Right lobe of liver (tissue), 6 donors: ENCODE data around the gene ALPL. TPM values are rescaled to one million over a fixed set of nuclear protein-coding genes. Genes with fewer than 3 reads are reported as not detected.

Experiments used
- ATAC-seq, 4 donors: fragments of 200-7000 bp; cut with Tn5 transposase; one replicate each; pipeline ENCODE4 v1.9.1; 2020; ENCODE audit warnings: mild to moderate bottlenecking in 4 of 4, moderate library complexity in 4 of 4
- DNase-seq, 3 donors: peaks; one replicate each; pipeline ENCODE4 v3.0.0-alpha.2; 2020
- H3K27ac ChIP-seq, 3 donors: fragments of 200-600 bp; one replicate each; pipeline ENCODE4 v1.8.0; 2022
- H3K27me3 ChIP-seq, 2 donors: fragments of 200-600 bp; one replicate each; pipeline ENCODE4 v1.8.0; 2022
- H3K36me3 ChIP-seq, 4 donors: fragments of 200-600 bp; sonication (generic) in 1 of 4; one replicate each; pipeline versions ENCODE4 v1.5.1 to v1.8.0; 2017 to 2022; ENCODE audit warnings: control low read depth in 1 of 4
- H3K4me1 ChIP-seq, 4 donors: fragments of 200-600 bp; sonication (generic) in 1 of 4; one replicate each; pipeline versions ENCODE4 v1.5.1 to v1.8.0; 2017 to 2022; ENCODE audit warnings: control low read depth in 1 of 4
- H3K4me3 ChIP-seq, 3 donors: fragments of 200-600 bp; one replicate each; pipeline ENCODE4 v1.8.0; 2022
- H3K9me3 ChIP-seq, 4 donors: fragments of 200-600 bp; sonication (generic) in 1 of 4; one replicate each; pipeline versions ENCODE4 v1.5.1 to v1.8.0; 2017 to 2022; ENCODE audit warnings: control low read depth in 1 of 4
- CTCF ChIP-seq, 4 donors: fragments of 200-600 bp in 3 of 4; fragments of 450-650 bp in 1 of 4; IDR thresholded peaks; one replicate each; pipeline versions ENCODE4 v1.5.1 to v1.8.0; 2016 to 2022; ENCODE audit warnings: antibody characterized with exemption in 4 of 4, mild to moderate bottlenecking in 2 of 4
- POLR2A ChIP-seq: fragments of 450-650 bp; IDR thresholded peaks from one replicate; pipeline ENCODE4 v1.6.1; 2017; ENCODE audit warnings: antibody characterized with exemption, mild to moderate bottlenecking
- WGBS: methylation state at CpG from one replicate; pipeline ENCODE4 v1.1.6; 2018; ENCODE audit warnings: low coverage, low lambda C conversion rate; ENCODE audit not compliant: insufficient coverage; ENCODE audit errors: missing lambda C conversion rate; 5-methylcytosine and 5-hydroxymethylcytosine counted together
- intact Hi-C, 2 donors: fragments of 100-400 bp; cut with DNase I; formaldehyde crosslinking; loops; one replicate each; pipeline versions ENCODE4 v1.11.2 to v1.14.1; 2022
- total RNA-seq, 6 experiments: library from RNA; depleted of rRNA in 2 of 6; stranded (reverse); fragments of >200 nt in 2 of 6; fragmentation: NEBNext Ultra II Directional in 3 of 6; extraction: Animal tissue kit (Norgen Biotek cat#: 25700) in 3 of 6; gene quantifications; one replicate each; pipeline versions ENCODE4 v1.1.0 to v1.2.4, GENCODE V29; 2016 to 2023
- donor health status: DM: no; HTN: yes; CAD: no.
- donor health status: DM: no; HTN: no; CAD: no.
- donor health status: DM: no; HTN: no; CAD: no.
- donor health status: DM: no; HTN: yes; CAD: no.
- donor health status: DM: no; HTN: yes; CAD: no.

ALPL gene
- total RNA-seq, 6 experiments from 2014 or later: 23.2 to 81.5 (median 48.1) TPM

GRCh38 chr1:21617126-21617738, 108.0 kb downstream of the ALPL start:
- intact Hi-C loops: no loop called here
- peaks cover 0 to 34% (median 8%) of the 10 kb centered on the region in 4 donors for H3K4me1 ChIP-seq
- no peak overlapping the region for H3K27ac ChIP-seq
- peaks cover 0 to 3% (median 0%) of the 10 kb centered on the region in 4 donors for H3K36me3 ChIP-seq
- no peak for DNase-seq
- no peaks in the 10 kb centered on the region for H3K27me3 ChIP-seq
- H3K9me3 ChIP-seq: no peaks in the 10 kb centered on the region
- no peak overlapping the region for H3K4me3 ChIP-seq
- ATAC-seq: no peak
- 0% methylated on average over 1 of the region's 16 CpGs for WGBS
- TF ChIP-seq CTCF (IDR thresholded peaks at IDR 0.05) (no peak), POLR2A (no peak)

GRCh38 chr1:21618059-21618458, 108.8 kb downstream of the ALPL start:
- peaks cover 0 to 3% (median 0%) of the 10 kb centered on the region in 4 donors for H3K36me3 ChIP-seq
- intact Hi-C loops: no loop called here
- 70% methylated on average over 2 of the region's 7 CpGs for WGBS
- no peak for ATAC-seq
- TF ChIP-seq POLR2A: no peak
- TF ChIP-seq CTCF (IDR thresholded peaks at IDR 0.05): no peak
- DNase-seq: no peak
- H3K4me3 ChIP-seq: no peak overlapping the region
- no peaks in the 10 kb centered on the region for H3K9me3 ChIP-seq
- H3K27ac ChIP-seq: no peak overlapping the region
- H3K4me1 ChIP-seq: peaks cover 0 to 37% (median 11%) of the 10 kb centered on the region in 4 donors
- no peaks in the 10 kb centered on the region for H3K27me3 ChIP-seq

- no peaks in the 10 kb centered on the region for H3K36me3 ChIP-seq
- no peak overlapping the region for H3K4me3 ChIP-seq
- ATAC-seq (no peak), DNase-seq (no peak)
- no peak overlapping the region for H3K27ac ChIP-seq
- H3K4me1 ChIP-seq: peaks cover 0 to 44% (median 14%) of the 10 kb centered on the region in 4 donors
- no peaks in the 10 kb centered on the region for H3K9me3 ChIP-seq
- intact Hi-C loops: no loop called here
- no peaks in the 10 kb centered on the region for H3K27me3 ChIP-seq
- TF ChIP-seq CTCF (IDR thresholded peaks at IDR 0.05) (no peak), POLR2A (no peak)
- 63% methylated on average over 9 of the region's 22 CpGs for WGBS
These were observed 109.5 kb downstream of the ALPL start for GRCh38 chr1:21618561-21619374.

- no peaks in the 10 kb centered on the region for H3K27me3 ChIP-seq
- intact Hi-C loops: no loop called here
- ATAC-seq (no peak), DNase-seq (no peak)
- TF ChIP-seq POLR2A: no peak
- TF ChIP-seq CTCF (IDR thresholded peaks at IDR 0.05): no peak
- WGBS: no CpG with 5 or more reads among the region's 7 CpGs
- H3K36me3 ChIP-seq: no peaks in the 10 kb centered on the region
- peaks cover 0 to 51% (median 18%) of the 10 kb centered on the region in 4 donors for H3K4me1 ChIP-seq
- H3K9me3 ChIP-seq: no peaks in the 10 kb centered on the region
- H3K27ac ChIP-seq: no peak overlapping the region
- no peak overlapping the region for H3K4me3 ChIP-seq
These were observed 110.2 kb downstream of the ALPL start for GRCh38 chr1:21619375-21619947.
